ENCODE measurements around the gene DBF4. TPM values are rescaled to one million over a fixed set of nuclear protein-coding genes. Genes with fewer than 3 reads are reported as not detected.
"Not testable (repeated sequence)": the region's sequence is repeated elsewhere in the genome, so short reads cannot be mapped to it uniquely, and the experiment has no call there.

DBF4 gene
- 8.3 TPM for total RNA-seq

GRCh38 chr7:87876040-87876868, at the start of gene DBF4, which contains the start of gene SLC25A40:
Gene DBF4, plus strand, starts transcription at chr7:87876493. Its CDS starts 240 bp downstream, at chr7:87876733.
Gene SLC25A40, minus strand, starts transcription at chr7:87876360. Its CDS starts 17,633 bp downstream, at chr7:87858727.
- H3K27me3 ChIP-seq, result no peaks in the 10 kb centered on the region
- intact Hi-C loops (cut with DNase I), result loop anchor here (10.0 kb wide), 1 partner anchor 239 kb away; no protein-coding TSS in a partner anchor
- H3K4me1 ChIP-seq, result peaks cover 27% of the 10 kb centered on the region
- TF ChIP-seq POLR2AphosphoS5 (IDR thresholded peaks at IDR 0.05; ENCODE audit: insufficient read depth in 1 of 2, low read depth in 1 of 2) (peak; percentile 64 to 85), CTCF (IDR thresholded peaks at IDR 0.05) (no peak), POLR2A (IDR thresholded peaks at IDR 0.05) (peak in 1 of 2 donors; percentile 63)
- H3K27ac ChIP-seq, result peak within 1 kb of the TSS; percentile 96
- H3K9me3 ChIP-seq, result no peaks in the 10 kb centered on the region
- no peaks in the 10 kb centered on the region for H3K36me3 ChIP-seq
- peak in 1 of 2 donors; percentile 97 for DNase-seq (ENCODE audit: extremely low spot score in 2 of 2)
- H3K4me3 ChIP-seq, result peak within 1 kb of the TSS; percentile 65 to 83

- H3K9me3 ChIP-seq; H3K4me3 ChIP-seq; DNase-seq (ENCODE audit: extremely low spot score in 2 of 2); H3K27ac ChIP-seq; intact Hi-C loops (cut with DNase I); H3K36me3 ChIP-seq; H3K4me1 ChIP-seq; H3K27me3 ChIP-seq: not testable (repeated sequence)
Measured at GRCh38 chr7:87828383-87828782, 47.9 kb upstream of the DBF4 start.

GRCh38 chr7:87831097-87831496, 45.2 kb upstream of the DBF4 start:
- H3K9me3 ChIP-seq, result no peaks in the 10 kb centered on the region
- intact Hi-C loops (cut with DNase I), result no loop called here
- DNase-seq (ENCODE audit: extremely low spot score in 2 of 2), result no peak
- H3K27ac ChIP-seq, result no peak overlapping the region
- TF ChIP-seq POLR2AphosphoS5 (IDR thresholded peaks at IDR 0.05; ENCODE audit: insufficient read depth in 1 of 2, low read depth in 1 of 2) (no peak), POLR2A (IDR thresholded peaks at IDR 0.05) (no peak), CTCF (IDR thresholded peaks at IDR 0.05) (no peak)
- no peak overlapping the region for H3K4me3 ChIP-seq
- H3K36me3 ChIP-seq, result no peaks in the 10 kb centered on the region
- no peaks in the 10 kb centered on the region for H3K27me3 ChIP-seq
- no peaks in the 10 kb centered on the region for H3K4me1 ChIP-seq

GRCh38 chr7:87833130-87833529, 43.2 kb upstream of the DBF4 start:
- no peak overlapping the region for H3K4me3 ChIP-seq
- no peak for DNase-seq (ENCODE audit: extremely low spot score in 2 of 2)

GRCh38 chr7:87837597-87837996, 38.7 kb upstream of the DBF4 start:
- DNase-seq (ENCODE audit: extremely low spot score in 2 of 2), result no peak

More at GRCh38 chr7:87833130-87833529, 43.2 kb upstream of the DBF4 start:
- intact Hi-C loops (cut with DNase I), result no loop called here
- Histone ChIP-seq H3K9me3 (no peaks in the 10 kb centered on the region), H3K27ac (no peak overlapping the region), H3K4me1 (no peaks in the 10 kb centered on the region), H3K36me3 (no peaks in the 10 kb centered on the region), H3K27me3 (no peaks in the 10 kb centered on the region)
- TF ChIP-seq POLR2A (IDR thresholded peaks at IDR 0.05) (no peak), POLR2AphosphoS5 (IDR thresholded peaks at IDR 0.05; ENCODE audit: insufficient read depth in 1 of 2, low read depth in 1 of 2) (no peak), CTCF (IDR thresholded peaks at IDR 0.05) (no peak)

More at GRCh38 chr7:87837597-87837996, 38.7 kb upstream of the DBF4 start:
- Histone ChIP-seq H3K4me1 (no peaks in the 10 kb centered on the region), H3K4me3 (no peak overlapping the region), H3K36me3 (peaks cover 0 to 15% of the 10 kb centered on the region in 2 donors), H3K27ac (no peak overlapping the region), H3K9me3 (no peaks in the 10 kb centered on the region), H3K27me3 (no peaks in the 10 kb centered on the region)
- TF ChIP-seq CTCF (IDR thresholded peaks at IDR 0.05), result no peak
- no peak for TF ChIP-seq POLR2AphosphoS5 (IDR thresholded peaks at IDR 0.05; ENCODE audit: insufficient read depth in 1 of 2, low read depth in 1 of 2)
- no peak for TF ChIP-seq POLR2A (IDR thresholded peaks at IDR 0.05)
- intact Hi-C loops (cut with DNase I), result no loop called here
